ENCODE results near the gene CA14.
"Not testable (repeated sequence)": the region's sequence is repeated elsewhere in the genome, so short reads cannot be mapped to it uniquely, and the experiment has no call there.

Gene CA14

DNA sequence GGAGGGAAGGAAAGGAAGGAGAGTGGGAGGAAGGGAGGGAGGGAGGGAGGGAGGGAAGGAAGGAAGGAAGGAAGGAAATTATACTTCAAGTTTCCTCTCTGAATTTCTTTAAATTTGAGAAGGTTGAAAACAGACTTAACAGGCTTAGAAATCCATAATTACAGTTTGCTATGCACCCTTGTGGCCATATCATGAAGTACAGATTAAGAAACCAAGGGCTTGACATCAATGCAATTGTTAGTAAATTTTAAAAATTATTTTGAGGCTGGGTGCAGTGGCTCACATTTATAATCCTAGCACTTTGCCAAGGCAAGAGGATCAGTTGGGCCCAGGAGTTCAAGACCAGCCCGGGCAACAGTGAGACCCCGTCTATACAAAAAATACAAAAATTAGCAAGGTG, 36.0 kb upstream of the CA14 start:
- no peak for TF ChIP-seq Cebpa-rat (IDR thresholded peaks at IDR 0.05)
- peaks cover 56 to 92% (median 86%) of the 10 kb centered on the region in 11 experiments for H3K36me3 ChIP-seq
- H3K27me3 ChIP-seq = no peaks in the 10 kb centered on the region

DNA sequence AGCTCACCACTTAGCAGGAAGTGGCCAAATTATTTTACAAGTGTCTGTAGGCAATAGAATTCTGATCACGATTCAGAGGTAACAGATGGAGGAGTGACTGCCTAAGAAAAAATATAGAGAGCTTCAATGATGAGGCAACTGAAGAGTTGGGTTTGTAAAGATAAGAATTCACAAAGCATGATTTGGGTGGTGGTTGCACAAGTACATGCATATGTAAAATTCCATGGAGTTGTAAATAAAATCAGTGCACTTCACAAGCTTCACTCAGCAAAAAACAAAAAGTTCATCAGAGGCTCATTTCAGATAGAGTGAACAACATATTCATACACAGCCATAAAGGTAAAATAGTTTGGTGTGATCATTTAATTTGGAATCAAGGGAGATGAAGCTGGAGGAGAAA, 32.6 kb upstream of the CA14 start:
- Histone ChIP-seq H3K9me3 (replicated peaks in 1 of 11) (peaks cover 0 to 5% (median 0%) of the 10 kb centered on the region in 11 experiments; a peak in 3 of 22 replicates), H3K27ac (no peak overlapping the region), H3K9ac (no peak overlapping the region), H3K4me2 (no peak overlapping the region), H3K4me3 (no peak overlapping the region), H3K4me1 (peaks cover 0 to 14% (median 0%) of the 10 kb centered on the region in 10 experiments; a peak in 7 of 20 replicates), H3K36me3 (peaks cover 85 to 99% (median 96%) of the 10 kb centered on the region in 11 experiments), H3K27me3 (no peaks in the 10 kb centered on the region), H4K20me1 (no peaks in the 10 kb centered on the region)
- TF ChIP-seq Cebpa-rat (IDR thresholded peaks at IDR 0.05) = no peak

More for the DNA sequence above, 36.0 kb upstream of the CA14 start:
- H3K4me3 ChIP-seq = no peak overlapping the region
- H4K20me1 ChIP-seq = no peaks in the 10 kb centered on the region
- H3K4me1 ChIP-seq = peaks cover 0 to 14% (median 0%) of the 10 kb centered on the region in 10 experiments; a peak in 7 of 20 replicates
- H3K9ac ChIP-seq = no peak overlapping the region
- peaks cover 0 to 5% (median 0%) of the 10 kb centered on the region in 11 experiments; a peak in 3 of 22 replicates for H3K9me3 ChIP-seq (replicated peaks in 1 of 11)
- no peak overlapping the region for H3K4me2 ChIP-seq
- H3K27ac ChIP-seq = no peak overlapping the region

DNA sequence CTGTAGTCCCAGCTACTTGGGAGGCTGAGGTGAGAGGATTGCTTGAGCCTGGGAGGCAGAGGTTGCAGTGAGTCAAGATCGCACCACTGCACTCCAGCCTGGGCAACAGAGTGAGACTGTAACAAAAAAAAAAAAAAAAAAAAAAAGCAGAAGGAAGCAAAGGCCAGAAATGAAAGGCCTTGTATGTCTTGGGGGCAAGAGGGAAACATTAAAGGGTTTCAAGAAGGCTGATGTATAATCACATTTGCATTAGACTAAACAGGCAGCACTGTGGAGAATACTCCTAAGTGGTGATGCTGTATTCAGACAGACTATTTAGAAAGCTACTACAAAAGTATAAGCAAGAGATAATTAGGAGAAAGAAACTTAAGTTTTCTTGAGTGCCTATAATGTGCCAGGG, 32.0 kb upstream of the CA14 start:
- H3K9ac ChIP-seq = no peak overlapping the region

DNA sequence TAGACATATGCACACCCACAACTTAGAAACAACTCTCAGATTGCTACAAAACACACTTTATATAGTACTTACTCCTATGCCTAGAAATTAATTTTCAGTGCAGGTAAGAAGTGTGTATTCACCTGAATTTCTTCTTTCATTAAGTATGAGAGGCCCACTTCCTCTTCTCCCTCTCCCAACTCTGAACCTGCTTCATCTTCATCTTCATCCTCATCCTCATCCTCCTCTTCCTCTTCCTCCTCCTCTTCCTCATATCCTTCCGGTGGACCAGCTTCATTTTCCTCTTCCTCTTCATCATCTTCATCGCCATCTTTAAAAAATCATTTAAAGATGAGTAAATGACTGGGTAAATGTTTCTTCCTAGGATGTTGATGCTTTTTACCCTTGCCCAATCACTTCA, 31.1 kb upstream of the CA14 start:
- Histone ChIP-seq H3K27me3 (no peaks in the 10 kb centered on the region), H3K36me3 (peaks cover 88 to 100% (median 99%) of the 10 kb centered on the region in 11 experiments), H3K9ac (no peak overlapping the region), H4K20me1 (peaks cover 0 to 7% (median 0%) of the 10 kb centered on the region in 11 experiments; a peak in 1 of 22 replicates), H3K4me2 (no peak overlapping the region), H3K9me3 (replicated peaks in 1 of 11) (peaks cover 0 to 5% (median 0%) of the 10 kb centered on the region in 11 experiments; a peak in 3 of 22 replicates), H3K4me3 (no peak overlapping the region), H3K27ac (no peak overlapping the region), H3K4me1 (peaks cover 0 to 14% (median 0%) of the 10 kb centered on the region in 10 experiments; a peak in 7 of 20 replicates)
- no peak for TF ChIP-seq Cebpa-rat (IDR thresholded peaks at IDR 0.05)

More for the DNA sequence above, 32.0 kb upstream of the CA14 start:
- Histone ChIP-seq H3K9me3 (replicated peaks in 1 of 11) (peaks cover 0 to 5% (median 0%) of the 10 kb centered on the region in 11 experiments; a peak in 3 of 22 replicates), H3K27me3 (no peaks in the 10 kb centered on the region), H3K36me3 (peaks cover 88 to 99% (median 96%) of the 10 kb centered on the region in 11 experiments), H3K4me3 (no peak overlapping the region), H4K20me1 (no peaks in the 10 kb centered on the region), H3K27ac (no peak overlapping the region), H3K4me1 (peaks cover 0 to 14% (median 0%) of the 10 kb centered on the region in 10 experiments; a peak in 7 of 20 replicates), H3K4me2 (no peak overlapping the region)
- no peak for TF ChIP-seq Cebpa-rat (IDR thresholded peaks at IDR 0.05)

DNA sequence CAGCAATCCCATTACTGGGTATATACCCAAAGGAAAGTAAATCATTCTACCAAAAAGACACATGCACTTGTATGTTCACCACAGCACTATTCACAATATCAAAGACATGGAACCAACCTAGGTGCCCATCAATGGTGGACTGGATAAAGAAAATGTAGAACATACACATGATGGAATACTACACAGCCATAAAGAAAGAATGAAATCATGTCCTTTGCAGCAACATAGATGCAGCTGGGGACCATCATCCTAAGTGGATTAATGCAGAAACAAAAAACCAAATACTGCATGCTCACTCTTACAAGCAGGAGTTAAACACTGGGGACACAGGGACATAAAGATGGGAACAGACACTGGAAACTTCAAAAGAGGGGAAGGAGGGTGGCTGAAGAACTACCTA, 30.3 kb upstream of the CA14 start:
- no peak overlapping the region for H3K4me3 ChIP-seq
- no peak overlapping the region for H3K9ac ChIP-seq
- peaks cover 86 to 97% (median 95%) of the 10 kb centered on the region in 11 experiments for H3K36me3 ChIP-seq
- TF ChIP-seq Cebpa-rat (IDR thresholded peaks at IDR 0.05) = no peak
- no peaks in the 10 kb centered on the region for H3K9me3 ChIP-seq (replicated peaks in 1 of 11)
- no peak overlapping the region for H3K27ac ChIP-seq
- H4K20me1 ChIP-seq = peaks cover 0 to 8% (median 0%) of the 10 kb centered on the region in 11 experiments; a peak in 1 of 22 replicates
- H3K27me3 ChIP-seq = no peaks in the 10 kb centered on the region
- H3K4me2 ChIP-seq = no peak overlapping the region
- peaks cover 0 to 14% (median 0%) of the 10 kb centered on the region in 10 experiments; a peak in 5 of 20 replicates for H3K4me1 ChIP-seq

DNA sequence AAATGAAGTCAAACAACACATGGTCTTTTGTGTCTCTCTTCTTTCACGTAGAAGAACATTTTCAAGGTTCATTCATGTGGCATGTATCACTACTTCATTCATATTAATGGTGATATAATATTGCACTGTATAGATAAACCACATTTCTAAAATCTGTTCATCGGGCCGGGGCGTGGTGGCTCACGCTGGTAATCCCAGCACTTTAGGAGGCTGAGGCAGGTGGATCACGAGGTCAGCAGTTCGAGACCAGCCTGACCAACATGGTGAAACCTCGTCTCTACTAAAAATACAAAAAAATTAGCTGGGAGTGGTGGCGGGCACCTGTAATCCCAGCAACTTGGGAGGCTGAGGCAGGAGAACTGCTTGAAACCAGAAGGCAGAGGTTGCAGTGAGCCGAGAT, 29.3 kb upstream of the CA14 start:
- Histone ChIP-seq H4K20me1 (peaks cover 0 to 17% (median under 1%) of the 10 kb centered on the region in 11 experiments; a peak in 8 of 22 replicates), H3K4me1 (peaks cover 9 to 23% (median 9%) of the 10 kb centered on the region in 10 experiments), H3K36me3 (peaks cover 78 to 87% (median 85%) of the 10 kb centered on the region in 11 experiments)
- not testable (repeated sequence) for H3K27me3 ChIP-seq; H3K9me3 ChIP-seq (replicated peaks in 1 of 11); H3K4me2 ChIP-seq; H3K27ac ChIP-seq; H3K9ac ChIP-seq; H3K4me3 ChIP-seq

DNA sequence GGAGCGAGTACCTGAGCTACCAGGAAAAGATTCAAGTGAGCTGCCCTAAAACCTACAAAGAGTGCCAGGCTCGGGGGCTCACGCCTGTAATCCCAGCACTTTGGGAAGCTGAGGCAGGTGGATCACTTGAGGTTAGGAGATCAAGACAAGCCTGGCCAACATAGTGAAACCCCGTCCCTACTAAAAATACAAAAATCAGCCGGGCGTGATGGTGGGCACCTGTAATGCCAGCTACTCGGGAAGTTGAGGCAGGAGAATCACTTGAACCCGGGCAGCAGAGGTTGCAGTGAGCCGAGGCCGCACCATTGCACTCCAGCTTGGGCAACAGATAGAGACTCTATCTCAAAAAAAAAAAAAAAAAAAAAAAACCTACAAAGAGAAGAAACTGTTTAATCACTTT, 24.7 kb upstream of the CA14 start:
- Histone ChIP-seq H3K9ac (peak overlapping the region in 8 of 11 experiments; percentile 10 to 100 (median 99); a peak in 12 of 22 replicates), H4K20me1 (peaks cover 0 to 25% (median 7%) of the 10 kb centered on the region in 11 experiments; a peak in 8 of 22 replicates), H3K4me3 (peak overlapping the region in 8 of 10 experiments; percentile 84 to 99 (median 98); a peak in 9 of 20 replicates), H3K4me2 (peak overlapping the region; percentile 80 to 95 (median 87)), H3K36me3 (peaks cover 34 to 40% (median 39%) of the 10 kb centered on the region in 11 experiments), H3K27ac (peak overlapping the region in 7 of 11 experiments; percentile 98 to 100 (median 99); a peak in 9 of 22 replicates), H3K4me1 (peaks cover 23 to 33% (median 29%) of the 10 kb centered on the region in 10 experiments)
- H3K9me3 ChIP-seq (replicated peaks in 1 of 11); H3K27me3 ChIP-seq: not testable (repeated sequence)

DNA sequence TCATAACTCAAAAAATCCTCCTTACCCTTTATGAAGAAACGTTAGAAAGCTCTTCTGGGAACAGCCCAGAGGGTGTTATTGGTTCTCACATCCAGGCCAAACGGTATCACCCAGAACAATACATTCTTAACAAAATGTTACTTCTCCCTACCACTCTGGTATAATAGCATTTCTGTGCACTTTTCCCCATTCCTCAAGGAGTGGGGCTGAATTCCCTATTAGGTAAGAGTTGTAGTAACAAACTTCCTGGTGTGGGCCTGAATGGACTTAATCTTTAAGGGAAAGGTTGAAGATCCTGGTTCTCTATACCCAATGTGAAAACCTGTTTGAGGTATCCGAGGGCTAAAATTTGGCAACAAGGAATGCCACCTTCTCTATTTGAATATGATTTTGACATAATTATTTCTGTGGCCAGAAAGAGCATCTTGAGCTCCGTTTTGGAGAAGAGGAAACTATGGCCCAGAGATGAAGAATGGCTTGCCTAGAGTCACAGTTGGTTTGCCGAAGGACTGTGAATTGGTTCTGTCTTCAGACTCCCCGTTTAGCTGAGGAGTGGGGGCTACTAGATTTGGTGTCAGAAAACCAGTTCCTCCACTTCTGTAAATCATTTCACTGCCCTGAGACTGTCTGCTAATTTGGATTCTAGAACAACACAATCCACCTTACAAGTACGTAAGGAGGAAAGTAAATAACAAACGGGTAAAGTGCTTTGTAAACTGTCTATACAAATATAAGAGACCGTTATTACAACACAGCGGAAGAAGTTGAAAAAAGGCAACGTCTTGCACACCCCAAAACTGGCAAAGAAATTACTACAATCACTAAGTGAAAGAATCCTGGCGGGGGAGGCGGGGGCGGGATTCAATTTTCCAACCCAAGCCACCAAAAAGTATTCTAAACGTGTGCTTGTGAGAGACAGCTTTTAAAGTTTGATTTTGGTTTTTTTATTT, 23.9 kb upstream of the CA14 start:
- Histone ChIP-seq H3K27me3 (no peaks in the 10 kb centered on the region), H3K9ac (peak overlapping the region; percentile 97 to 100 (median 99)), H3K4me2 (peak overlapping the region; percentile 80 to 95 (median 87)), H3K4me3 (peak overlapping the region; percentile 84 to 99 (median 98)), H3K27ac (peak overlapping the region; percentile 94 to 100 (median 99); a peak in 21 of 22 replicates), H4K20me1 (peaks cover 0 to 25% (median 7%) of the 10 kb centered on the region in 11 experiments; a peak in 8 of 22 replicates), H3K36me3 (peaks cover 27 to 33% (median 32%) of the 10 kb centered on the region in 11 experiments), H3K9me3 (replicated peaks in 1 of 11) (no peaks in the 10 kb centered on the region), H3K4me1 (peaks cover 23 to 33% (median 29%) of the 10 kb centered on the region in 10 experiments)
- TF ChIP-seq Cebpa-rat (IDR thresholded peaks at IDR 0.05) = no peak

DNA sequence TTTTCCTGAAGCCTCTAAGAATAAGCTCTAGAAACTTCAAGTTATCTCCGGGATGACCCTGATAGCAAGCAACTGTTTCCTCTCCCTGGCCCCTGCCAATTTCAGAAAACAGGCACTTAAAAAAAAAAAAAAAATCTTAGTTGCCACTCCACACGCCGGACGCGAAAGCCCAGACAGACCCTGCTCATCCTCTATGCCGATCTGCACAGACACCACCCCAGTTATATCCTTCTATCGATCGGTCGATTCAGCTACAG, 23.3 kb upstream of the CA14 start:
- peak overlapping the region; percentile 94 to 100 (median 99) for H3K27ac ChIP-seq

More for the DNA sequence above, 23.3 kb upstream of the CA14 start:
- no peaks in the 10 kb centered on the region for H3K27me3 ChIP-seq
- H3K4me3 ChIP-seq = peak overlapping the region; percentile 84 to 99 (median 98)
- H3K9me3 ChIP-seq (replicated peaks in 1 of 11) = no peaks in the 10 kb centered on the region
- peak overlapping the region; percentile 80 to 95 (median 87) for H3K4me2 ChIP-seq
- peaks cover 21 to 27% (median 26%) of the 10 kb centered on the region in 11 experiments; a peak in 21 of 22 replicates for H3K36me3 ChIP-seq
- peaks cover 23 to 33% (median 29%) of the 10 kb centered on the region in 10 experiments for H3K4me1 ChIP-seq
- H3K9ac ChIP-seq = peak overlapping the region; percentile 97 to 100 (median 99)
- TF ChIP-seq Cebpa-rat (IDR thresholded peaks at IDR 0.05) = no peak
- peaks cover 0 to 25% (median 7%) of the 10 kb centered on the region in 11 experiments; a peak in 8 of 22 replicates for H4K20me1 ChIP-seq

Data from BLaER1 treated with 17β-estradiol and CSF1 and Interleukin-3, amounts not matched to agents 10 nM and 100 nM (cell line).